CD1c-positive myeloid dendritic cell (primary cell): Measurements from ENCODE around the gene SCG3.

Source experiments
- DNase-seq: peaks from one replicate; pipeline ENCODE4 v3.0.0-alpha.2; 2016; ENCODE audit errors: extremely low spot score

SCG3 gene

DNA sequence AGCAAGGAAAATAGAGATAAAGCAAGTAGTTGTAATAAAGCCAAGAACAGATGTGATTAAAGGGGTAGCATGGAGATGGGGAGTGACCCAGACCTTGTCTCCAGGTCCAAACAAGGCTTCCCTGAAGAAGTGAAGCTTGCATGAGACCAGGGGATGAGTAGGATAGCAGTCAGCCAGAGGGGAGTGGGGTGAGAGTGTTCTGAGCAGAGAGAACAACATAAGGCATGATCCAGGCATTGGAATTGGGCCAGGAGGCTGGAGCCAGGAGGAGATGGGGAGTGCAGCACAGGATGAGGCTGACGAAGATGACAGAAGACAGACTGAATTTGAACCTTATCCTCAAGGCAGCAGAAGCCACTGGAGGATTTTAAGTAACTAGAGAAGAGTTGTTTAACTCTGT, 77.3 kb downstream of the SCG3 start:
- DNase-seq = no peak

DNA sequence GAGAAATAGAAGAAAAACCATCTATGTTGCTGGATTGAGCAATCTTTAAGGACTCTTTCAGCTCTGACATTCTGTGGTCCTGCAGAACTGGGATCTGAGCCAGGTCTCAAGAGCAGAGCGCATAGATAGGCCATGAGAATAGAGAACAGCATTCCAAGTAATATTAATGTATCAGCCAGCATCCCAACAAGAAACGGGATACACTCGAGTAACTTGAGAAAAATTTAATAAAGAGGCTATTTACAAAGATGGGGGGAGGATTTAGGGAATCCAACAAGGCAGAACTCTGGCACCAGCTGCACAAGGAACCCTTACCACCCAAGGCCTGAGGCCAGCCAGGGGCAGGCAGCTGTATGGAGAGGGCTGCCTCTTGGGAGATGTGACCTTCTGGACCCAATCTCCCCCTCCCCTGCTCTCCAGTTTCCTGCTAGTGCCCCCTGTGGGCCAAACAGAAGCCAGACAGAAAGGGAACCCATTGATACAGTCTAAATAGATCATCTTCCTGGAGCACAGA, 78.3 kb downstream of the SCG3 start:
- DNase-seq = no peak

DNA sequence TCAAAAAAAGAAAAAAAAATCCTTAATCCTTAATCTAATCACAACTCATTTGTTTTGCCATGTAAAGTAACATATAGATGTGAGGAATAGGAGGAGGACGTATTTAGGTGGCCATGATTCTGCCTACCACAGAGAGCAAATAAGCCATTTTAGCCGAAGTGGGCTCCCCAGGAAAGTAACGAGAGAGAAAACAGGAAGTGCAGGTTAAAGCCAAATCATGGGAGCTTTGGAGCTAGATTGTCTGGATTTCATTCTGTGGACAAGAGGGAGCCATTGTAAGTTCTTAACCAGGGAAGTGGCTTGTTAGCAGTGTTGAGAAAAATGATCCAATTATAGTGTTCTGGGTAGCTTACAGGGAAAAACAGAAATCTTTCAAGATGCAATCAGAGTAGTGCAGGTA, 79.5 kb downstream of the SCG3 start:
- DNase-seq = no peak

DNA sequence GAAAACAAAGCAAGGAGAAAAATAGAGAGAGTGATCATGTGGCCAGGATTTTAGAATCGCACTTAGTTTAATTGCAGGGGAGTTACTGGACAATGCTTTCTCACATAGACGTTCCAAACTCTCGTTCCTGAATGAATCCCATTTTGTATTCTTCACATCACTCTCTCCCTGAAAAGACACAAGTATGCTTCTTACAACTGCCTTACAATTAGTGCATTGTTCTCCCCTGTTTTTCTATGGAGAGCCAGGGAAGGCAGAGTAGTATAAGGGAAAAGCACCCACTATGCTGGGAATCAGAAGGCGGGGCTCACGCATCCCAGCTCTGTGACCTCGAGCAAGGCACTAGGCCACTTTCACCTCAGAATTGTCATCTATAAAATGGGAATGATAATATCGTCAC, 84.4 kb downstream of the SCG3 start:
- no peak for DNase-seq

DNA sequence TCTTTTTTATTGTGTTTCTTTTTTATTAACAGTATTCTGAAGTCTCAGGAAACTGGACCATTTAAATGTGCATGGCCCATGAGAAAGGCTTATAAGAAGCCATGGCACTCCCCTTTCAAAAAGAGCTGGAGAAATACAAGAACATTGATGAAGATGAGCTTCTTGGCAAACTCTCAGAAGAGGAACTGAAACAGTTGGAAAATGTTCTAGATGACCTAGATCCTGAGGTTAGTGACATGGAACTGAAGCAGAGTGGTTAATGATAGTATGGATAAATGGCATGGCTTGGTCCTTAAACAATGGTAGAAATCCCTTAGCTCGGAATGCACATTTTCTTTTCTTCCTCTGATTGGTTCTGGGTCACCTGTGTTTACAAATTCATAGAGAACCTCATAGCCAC, 85.0 kb downstream of the SCG3 start:
- peak; percentile 55 for DNase-seq

DNA sequence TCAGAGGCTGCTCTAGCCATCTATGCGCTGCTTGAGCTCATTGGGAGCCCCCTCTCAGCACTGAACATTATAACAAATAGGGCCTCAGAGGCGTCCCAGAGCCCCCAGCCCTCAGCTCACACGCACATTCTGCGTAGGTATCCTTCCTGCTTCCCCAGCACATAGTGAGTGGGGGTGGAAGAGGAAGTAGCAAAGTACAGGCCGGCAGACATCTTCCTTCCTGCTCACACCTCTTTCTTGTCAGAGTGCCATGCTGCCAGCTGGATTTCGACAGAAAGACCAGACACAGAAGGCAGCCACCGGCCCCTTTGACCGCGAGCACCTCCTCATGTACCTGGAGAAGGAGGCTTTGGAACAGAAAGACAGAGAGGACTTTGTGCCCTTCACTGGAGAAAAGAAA, 86.7 kb downstream of the SCG3 start:
- peak; percentile 58 for DNase-seq
